H1 (cell line): ENCODE results near the gene SPRYD3. TPM values are rescaled to one million over a fixed set of nuclear protein-coding genes. Genes with fewer than 3 reads are reported as not detected.

ENCODE experiments used
- CTCF ChIA-PET: fragments of 300-600 bp; sonication (Branson Sonifier 250); formaldehyde crosslinking; loops from one replicate; lab custom pipeline; 2021; ENCODE audit not compliant: partially characterized antibody; lab: Charles Lee
- POLR2A ChIA-PET: fragments of 300-600 bp; sonication (Branson Sonifier 250); formaldehyde crosslinking; loops from one replicate; lab custom pipeline; 2021; ENCODE audit warnings: inconsistent platforms; ENCODE audit not compliant: partially characterized antibody; lab: Charles Lee
- DNase-seq, 2 experiments: peaks; one replicate each; pipeline versions ENCODE4 v3.0.0 to v3.0.0-alpha.2; 2010 to 2022; ENCODE audit warnings: low spot score in 2 of 2, low read depth in 1 of 2, mixed read lengths in 1 of 2
- FAIRE-seq: peaks from 2 replicates; lab custom pipeline; 2011; peaks lifted over from hg19 to GRCh38; lab: Jason Lieb, UNC
- H2AFZ ChIP-seq: 2 replicates; pipeline ENCODE4 v1.8.1; 2012; ENCODE audit warnings: low read length, inconsistent platforms
- H2AK5ac ChIP-seq: 2 replicates; pipeline ENCODE4 v1.6.1; 2013; ENCODE audit warnings: low read depth, low read length
- H2BK120ac ChIP-seq: replicated peaks from 2 replicates; pipeline ENCODE3; 2013; ENCODE audit warnings: low read depth, low read length, inconsistent platforms
- H2BK12ac ChIP-seq: 2 replicates; pipeline ENCODE4 v1.6.1; 2013; ENCODE audit warnings: low read depth, low read length
- H2BK15ac ChIP-seq: 2 replicates; pipeline ENCODE4 v1.6.1; 2013; ENCODE audit warnings: low read length
- H2BK20ac ChIP-seq: 2 replicates; pipeline ENCODE4 v1.6.1; 2013; ENCODE audit warnings: low read length
- H2BK5ac ChIP-seq: 2 replicates; pipeline ENCODE4 v1.6.1; 2013; ENCODE audit warnings: low read depth, low read length
- H3K14ac ChIP-seq: 2 replicates; pipeline ENCODE4 v1.6.1; 2013; ENCODE audit warnings: inconsistent platforms; ENCODE audit not compliant: insufficient read length
- H3K18ac ChIP-seq: 2 replicates; pipeline ENCODE4 v1.6.1; 2013; ENCODE audit warnings: low read length; ENCODE audit errors: extremely low read depth
- H3K23ac ChIP-seq: 2 replicates; pipeline ENCODE4 v1.6.1; 2013; ENCODE audit warnings: inconsistent platforms; ENCODE audit not compliant: insufficient read length
- H3K23me2 ChIP-seq: 2 replicates; pipeline ENCODE4 v1.6.1; 2013; ENCODE audit warnings: low read depth, low read length
- H3K27ac ChIP-seq: 2 replicates; pipeline ENCODE4 v1.6.1; 2011; ENCODE audit warnings: low read depth, low read length, inconsistent platforms
- H3K27me3 ChIP-seq, 4 experiments: replicated peaks in 1 of 4; 1 replicate in 1 of 4; 2 replicates in 3 of 4; pipeline versions ENCODE4 v1.6.1 to v1.8.1; 2011 to 2013; ENCODE audit warnings: low read length in 3 of 4, mild to moderate bottlenecking in 3 of 4, inconsistent platforms in 2 of 4, mixed read lengths in 2 of 4, moderate library complexity in 1 of 4; ENCODE audit not compliant: control insufficient read depth in 3 of 4, insufficient read depth in 3 of 4; ENCODE audit errors: extremely low read depth in 1 of 4
- H3K36me3 ChIP-seq, 4 experiments: 2 replicates each; pipeline versions ENCODE4 v1.6.1 to v1.8.1; 2011 to 2013; ENCODE audit warnings: mild to moderate bottlenecking in 4 of 4, low read length in 3 of 4, moderate library complexity in 2 of 4, control low read depth in 1 of 4, inconsistent platforms in 1 of 4; ENCODE audit not compliant: insufficient read depth in 4 of 4, control insufficient read depth in 2 of 4
- H3K4ac ChIP-seq: replicated peaks from 2 replicates; pipeline ENCODE3; 2013; ENCODE audit warnings: low read length, low read depth, mixed read lengths, inconsistent platforms; ENCODE audit not compliant: insufficient read length
- H3K4me1 ChIP-seq, 4 experiments: replicated peaks in 1 of 4; 1 replicate in 1 of 4; 2 replicates in 3 of 4; pipeline versions ENCODE4 v1.6.1 to v1.8.1; 2011 to 2013; ENCODE audit warnings: low read length in 3 of 4, inconsistent platforms in 2 of 4, mixed read lengths in 1 of 4; ENCODE audit not compliant: insufficient read depth in 4 of 4, control insufficient read depth in 3 of 4
- H3K4me2 ChIP-seq, 2 experiments: 2 replicates each; pipeline versions ENCODE4 v1.6.1 to v1.8.1; 2011 to 2013; ENCODE audit warnings: low read depth in 2 of 2, low read length in 2 of 2, control low read depth in 1 of 2, inconsistent platforms in 1 of 2, mild to moderate bottlenecking in 1 of 2; ENCODE audit not compliant: insufficient read depth in 1 of 2
- H3K4me3 ChIP-seq, 4 experiments: fragments of 200-600, 300-600 bp in 1 of 4; sonication (generic), shearing (Covaris generic), sonication (Bioruptor Twin) in 1 of 4; 2 replicates each; pipeline versions ENCODE4 v1.5.1 to v1.8.1; 2011 to 2016; ENCODE audit warnings: low read length in 4 of 4, low read depth in 3 of 4, control low read depth in 2 of 4, inconsistent platforms in 2 of 4, mild to moderate bottlenecking in 2 of 4, mixed read lengths in 1 of 4, moderate library complexity in 1 of 4; ENCODE audit not compliant: insufficient read depth in 2 of 4; ENCODE audit errors: extremely low read depth in 1 of 4
- H3K56ac ChIP-seq: replicated peaks from 2 replicates; pipeline ENCODE3; 2013; ENCODE audit warnings: low read depth, mild to moderate bottlenecking, mixed read lengths, low read length, inconsistent platforms; ENCODE audit not compliant: insufficient read length
- H3K79me1 ChIP-seq: 2 replicates; pipeline ENCODE4 v1.6.1; 2013; ENCODE audit warnings: low read depth, low read length, control low read depth
- H3K79me2 ChIP-seq, 2 experiments: 2 replicates each; pipeline versions ENCODE4 v1.6.1 to v1.8.1; 2012 to 2013; ENCODE audit warnings: low read length in 2 of 2, mild to moderate bottlenecking in 2 of 2, inconsistent platforms in 1 of 2; ENCODE audit not compliant: insufficient read depth in 2 of 2, control insufficient read depth in 1 of 2
- H3K9ac ChIP-seq, 4 experiments: replicated peaks in 1 of 4; 1 replicate in 1 of 4; 2 replicates in 3 of 4; pipeline versions ENCODE4 v1.6.1 to v1.8.1; 2011 to 2013; ENCODE audit warnings: low read depth in 3 of 4, low read length in 3 of 4, control low read depth in 2 of 4, mild to moderate bottlenecking in 2 of 4, moderate library complexity in 2 of 4, inconsistent platforms in 1 of 4; ENCODE audit errors: extremely low read depth in 1 of 4
- H3K9me3 ChIP-seq, 2 experiments: 2 replicates each; pipeline versions ENCODE4 v1.6.1 to v1.8.1; 2012 to 2013; ENCODE audit warnings: mild to moderate bottlenecking in 2 of 2, moderate library complexity in 2 of 2, control low read depth in 1 of 2, inconsistent platforms in 1 of 2, low read depth in 1 of 2, low read length in 1 of 2, mixed read lengths in 1 of 2; ENCODE audit not compliant: insufficient read depth in 2 of 2
- H4K20me1 ChIP-seq, 2 experiments: replicated peaks in 1 of 2; 2 replicates each; pipeline versions ENCODE3 to v1.8.1; 2011 to 2013; ENCODE audit warnings: inconsistent platforms in 2 of 2, low read length in 2 of 2, mild to moderate bottlenecking in 1 of 2; ENCODE audit not compliant: insufficient read depth in 2 of 2, control insufficient read depth in 1 of 2
- H4K5ac ChIP-seq: 2 replicates; pipeline ENCODE4 v1.6.1; 2013; ENCODE audit warnings: low read length, low read depth, mixed read lengths, inconsistent platforms; ENCODE audit not compliant: insufficient read length
- H4K8ac ChIP-seq: 2 replicates; pipeline ENCODE4 v1.8.0; 2013; ENCODE audit warnings: mild to moderate bottlenecking, moderate library complexity, low read length, inconsistent platforms; ENCODE audit not compliant: insufficient read depth; ENCODE audit errors: extremely low read depth
- H4K91ac ChIP-seq: replicated peaks from 2 replicates; pipeline ENCODE3; 2013; ENCODE audit warnings: low read length, mixed read lengths, inconsistent platforms; ENCODE audit not compliant: insufficient read length
- CEBPB ChIP-seq: IDR thresholded peaks from 2 replicates; pipeline ENCODE4 v1.6.1; 2012; ENCODE audit warnings: low read depth, low read length
- EGR1 ChIP-seq: IDR thresholded peaks from 2 replicates; pipeline ENCODE4 v1.6.1; 2011; ENCODE audit warnings: low read depth, low read length, borderline replicate concordance
- EZH2 ChIP-seq: fragments of 200-600 bp; sonication (generic); IDR thresholded peaks from 2 replicates; pipeline ENCODE4 v1.7.1; 2012; ENCODE audit warnings: low read depth, mild to moderate bottlenecking, moderate library complexity, low read length, inconsistent platforms; ENCODE audit not compliant: severe bottlenecking
- FOSL1 ChIP-seq: IDR thresholded peaks from 2 replicates; pipeline ENCODE4 v1.6.1; 2011; ENCODE audit warnings: mild to moderate bottlenecking, low read depth, low read length, moderate library complexity; ENCODE audit not compliant: insufficient read depth
- POLR2AphosphoS5 ChIP-seq: IDR thresholded peaks from 2 replicates; pipeline ENCODE4 v1.6.1; 2011; ENCODE audit warnings: low read depth, low read length
- SIN3A ChIP-seq, 2 experiments: IDR thresholded peaks in 1 of 2; conservative IDR thresholded peaks in 1 of 2; 2 replicates each; pipeline ENCODE4 v1.6.1; 2011 to 2012; ENCODE audit warnings: low read length in 2 of 2, improper control_type of control experiment in 1 of 2, low read depth in 1 of 2, mild to moderate bottlenecking in 1 of 2
- SIRT6 ChIP-seq: IDR thresholded peaks from one replicate; pipeline ENCODE4 v1.7.1; 2012; ENCODE audit warnings: low read length, inconsistent platforms
- SP2 ChIP-seq: IDR thresholded peaks from 2 replicates; pipeline ENCODE4 v1.6.1; 2012; ENCODE audit warnings: mild to moderate bottlenecking, low read length, inconsistent platforms
- TAF7 ChIP-seq: optimal IDR thresholded peaks from 2 replicates; pipeline ENCODE3; 2011; ENCODE audit warnings: low read depth, mild to moderate bottlenecking, inconsistent platforms, low read length, moderate library complexity, borderline replicate concordance
- TEAD4 ChIP-seq: IDR thresholded peaks from 2 replicates; pipeline ENCODE4 v1.6.1; 2012; ENCODE audit warnings: low read depth, low read length, inconsistent platforms, mixed read lengths
- WGBS, 2 experiments: shearing (Covaris generic) in 1 of 2; methylation state at CpG; one replicate each; pipeline versions ENCODE4 v1.1.6 to v1.1.7; 2013 to 2015; ENCODE audit warnings: low lambda C conversion rate in 2 of 2, mixed read lengths in 2 of 2, inconsistent platforms in 1 of 2, low coverage in 1 of 2, missing lambda C conversion rate in 1 of 2; ENCODE audit not compliant: insufficient replicate concordance in 2 of 2, insufficient coverage in 1 of 2, insufficient read length in 1 of 2; ENCODE audit errors: extremely low coverage in 1 of 2, missing lambda C conversion rate in 1 of 2; 5-methylcytosine and 5-hydroxymethylcytosine counted together
- polyA plus RNA-seq, 7 experiments: library from polyadenylated mRNA; depleted of rRNA in 3 of 7; stranded (reverse) in 5 of 7; unstranded in 2 of 7; fragments of >200 nt in 5 of 7; fragments of 200-250 nt in 2 of 7; gene quantifications; 1 replicate in 5 of 7; 2 replicates in 1 of 7; 4 replicates in 1 of 7; pipeline versions ENCODE4 v1.2.1 to v1.2.3, GENCODE V29; 2011 to 2013; ENCODE audit warnings: missing spikeins in 2 of 7, mixed read lengths in 2 of 7
- total RNA-seq: library from RNA; stranded (reverse); fragmentation: NEBNext Ultra II Directional; extraction: Animal tissue kit (Norgen Biotek cat#: 25700); gene quantifications from 2 replicates; pipeline ENCODE4 v1.2.1, GENCODE V29; 2021
- TF ChIP-seq, protein P1 (sequence below): IDR thresholded peaks from 2 replicates; pipeline ENCODE4 v1.6.1; 2012; ENCODE audit warnings: inconsistent platforms

SPRYD3 gene
- total and polyA plus RNA-seq, 2 of the 8 experiments (the other 6 are each of a cell fraction or from before 2014, with no cell fraction given), result 6.8 to 8.0 TPM

DNA sequence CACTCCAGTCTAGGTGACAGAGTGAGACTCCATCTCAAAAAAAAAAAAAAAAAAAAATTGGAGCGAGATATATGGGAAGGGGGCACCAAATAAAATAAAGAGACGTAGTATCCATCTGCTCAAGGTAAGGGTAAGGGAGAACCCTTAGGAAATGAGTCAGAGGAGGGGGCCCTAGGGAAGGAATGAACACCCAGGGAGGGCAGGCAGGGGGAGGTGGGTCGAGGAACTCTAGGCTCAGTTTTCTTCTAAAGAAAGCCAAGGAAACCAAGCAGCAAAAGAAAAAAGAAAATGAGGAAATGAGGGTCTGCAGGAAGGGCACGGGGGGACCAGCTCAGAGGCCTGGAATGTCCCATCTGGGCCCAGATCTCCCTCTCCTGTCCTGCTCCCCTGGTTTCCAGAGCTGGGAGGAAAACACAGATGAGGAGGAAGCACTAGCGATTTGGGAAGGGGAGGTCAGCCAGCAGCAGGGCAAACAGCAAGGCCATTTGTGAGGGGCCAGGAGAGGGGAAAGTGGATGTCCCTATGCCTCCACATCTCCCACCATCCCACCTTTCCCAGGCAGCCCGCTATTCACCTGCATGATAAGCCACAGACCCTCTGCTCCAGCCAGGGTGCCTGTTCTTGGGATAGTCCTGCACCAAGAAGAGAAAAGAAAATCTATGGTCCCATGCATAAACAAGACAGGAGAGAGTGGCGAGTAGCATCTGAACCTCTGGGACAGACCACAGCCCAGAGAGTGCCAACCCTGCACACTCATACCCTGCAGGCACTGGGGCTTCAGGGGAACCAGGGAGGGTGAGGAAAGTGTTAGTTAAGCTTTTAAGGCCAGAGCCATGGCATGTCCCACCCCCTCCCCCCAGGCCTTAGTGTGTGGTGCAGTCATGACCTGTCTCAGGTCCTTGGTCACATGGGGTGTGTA, 11.9 kb downstream of the SPRYD3 start:
- H3K36me3 ChIP-seq, result no peaks in the 10 kb centered on the region

More for the DNA sequence above, 11.9 kb downstream of the SPRYD3 start:
- no peak overlapping the region for H3K23ac ChIP-seq
- no peak overlapping the region for H3K4me3 ChIP-seq
- H3K27me3 ChIP-seq, result peaks cover 0 to 2% (median 0%) of the 10 kb centered on the region in 4 experiments; a peak in 2 of 7 replicates
- no peaks in the 10 kb centered on the region for H3K79me1 ChIP-seq
- DNase-seq (no peak), FAIRE-seq (no peak)
- no peak overlapping the region for H4K91ac ChIP-seq
- no peak overlapping the region for H2AK5ac ChIP-seq
- H3K27ac ChIP-seq, result no peak overlapping the region
- H4K20me1 ChIP-seq, result peaks cover under 1 to 6% of the 10 kb centered on the region in 2 experiments
- no peak for TF ChIP-seq SIN3A (conservative IDR thresholded peaks at IDR 0.05 in 1 of 2, IDR thresholded peaks at IDR 0.05 in 1 of 2; ENCODE audit: low read depth in 1 of 2, low read length in 2 of 2)
- no peak for TF ChIP-seq SIRT6
- no peak for TF ChIP-seq TEAD4
- no peak for TF ChIP-seq FOSL1
- no peak for TF ChIP-seq EGR1
- no peak for TF ChIP-seq EZH2
- TF ChIP-seq TAF7, result no peak
- TF ChIP-seq CEBPB, result no peak
- TF ChIP-seq, protein P1, sequence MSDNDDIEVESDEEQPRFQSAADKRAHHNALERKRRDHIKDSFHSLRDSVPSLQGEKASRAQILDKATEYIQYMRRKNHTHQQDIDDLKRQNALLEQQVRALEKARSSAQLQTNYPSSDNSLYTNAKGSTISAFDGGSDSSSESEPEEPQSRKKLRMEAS, result no peak
- TF ChIP-seq POLR2AphosphoS5, result no peak
- TF ChIP-seq SP2, result no peak
- no peak overlapping the region for H2BK5ac ChIP-seq
- H3K9me3 ChIP-seq, result no peaks in the 10 kb centered on the region
- no peak overlapping the region for H3K4ac ChIP-seq
- H2BK120ac ChIP-seq, result no peak overlapping the region
- no peak overlapping the region for H3K4me2 ChIP-seq
- H4K8ac ChIP-seq, result no peak overlapping the region
- no peak overlapping the region for H4K5ac ChIP-seq
- H3K18ac ChIP-seq, result no peak overlapping the region
- no peak overlapping the region for H2BK20ac ChIP-seq
- H2BK12ac ChIP-seq, result no peak overlapping the region
- ChIA-PET CTCF (interaction anchor here (0.7 to 22.4 kb wide), 23 partner anchors 9 to 220 kb away, joined by 3 to 531 read pairs (median 5); partner anchors contain the start of genes CSAD, ESPL1, IGFBP6 and ITGB7), POLR2A (interaction anchor here (0.7 to 2.8 kb wide), 6 partner anchors 9 to 302 kb away, joined by 3 to 16 read pairs (median 3); no protein-coding TSS in a partner anchor)
- H3K14ac ChIP-seq, result no peak overlapping the region
- H3K56ac ChIP-seq, result no peak overlapping the region
- no peaks in the 10 kb centered on the region for H3K23me2 ChIP-seq
- no peak overlapping the region for H3K9ac ChIP-seq
- peaks cover 4 to 16% (median 8%) of the 10 kb centered on the region in 4 experiments for H3K4me1 ChIP-seq
- H3K79me2 ChIP-seq, result no peaks in the 10 kb centered on the region
- no peak overlapping the region for H2AFZ ChIP-seq
- 82% methylated on average over 6 of the region's 7 CpGs; no CpG with 5 or more reads in 1 of the 2 experiments for WGBS, 2 experiments
- H2BK15ac ChIP-seq, result no peak overlapping the region
